ENCODE data around the gene IL20.

DNA sequence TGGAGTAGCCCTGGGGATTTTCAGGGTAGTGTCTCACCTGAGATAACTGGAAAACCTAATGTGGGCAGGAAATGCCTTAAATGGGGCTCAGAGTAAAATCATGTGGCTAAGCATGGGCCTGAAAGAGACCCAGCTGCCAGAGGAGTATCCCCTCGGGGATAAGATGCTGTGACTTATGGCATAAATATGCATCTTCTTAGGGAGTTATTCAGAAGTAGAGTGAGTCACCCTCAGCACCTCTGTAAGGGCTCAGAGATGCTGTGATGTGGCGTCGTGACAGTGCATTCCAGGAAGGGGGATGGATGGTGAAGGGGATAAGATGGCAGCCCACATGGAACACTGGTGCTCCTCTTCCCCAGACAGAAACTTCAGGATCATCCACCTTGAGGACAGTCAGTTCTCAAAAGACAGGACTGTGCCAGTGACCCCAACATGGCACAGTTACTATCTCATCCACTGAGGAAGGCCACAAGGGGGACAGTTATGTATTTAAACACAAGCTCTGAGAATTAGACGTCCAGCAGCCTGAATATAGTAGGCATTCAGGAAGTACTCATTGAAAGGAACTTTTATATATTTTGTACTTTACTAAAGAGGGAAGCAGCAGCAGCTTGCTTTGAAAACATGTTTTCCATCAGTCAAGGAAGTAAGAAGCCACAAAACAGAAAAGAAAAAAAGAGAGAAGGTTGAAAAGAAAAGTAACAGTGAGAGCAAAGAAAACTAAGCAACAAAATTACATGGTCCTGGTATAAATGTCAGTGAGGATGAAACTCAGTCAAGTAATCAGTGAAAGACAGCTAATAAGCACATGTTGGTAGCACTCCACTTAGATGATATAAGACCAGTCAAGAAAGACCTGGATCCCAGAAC lies 40.1 kb downstream of the IL20 start:
- TF ChIP-seq, protein P1, sequence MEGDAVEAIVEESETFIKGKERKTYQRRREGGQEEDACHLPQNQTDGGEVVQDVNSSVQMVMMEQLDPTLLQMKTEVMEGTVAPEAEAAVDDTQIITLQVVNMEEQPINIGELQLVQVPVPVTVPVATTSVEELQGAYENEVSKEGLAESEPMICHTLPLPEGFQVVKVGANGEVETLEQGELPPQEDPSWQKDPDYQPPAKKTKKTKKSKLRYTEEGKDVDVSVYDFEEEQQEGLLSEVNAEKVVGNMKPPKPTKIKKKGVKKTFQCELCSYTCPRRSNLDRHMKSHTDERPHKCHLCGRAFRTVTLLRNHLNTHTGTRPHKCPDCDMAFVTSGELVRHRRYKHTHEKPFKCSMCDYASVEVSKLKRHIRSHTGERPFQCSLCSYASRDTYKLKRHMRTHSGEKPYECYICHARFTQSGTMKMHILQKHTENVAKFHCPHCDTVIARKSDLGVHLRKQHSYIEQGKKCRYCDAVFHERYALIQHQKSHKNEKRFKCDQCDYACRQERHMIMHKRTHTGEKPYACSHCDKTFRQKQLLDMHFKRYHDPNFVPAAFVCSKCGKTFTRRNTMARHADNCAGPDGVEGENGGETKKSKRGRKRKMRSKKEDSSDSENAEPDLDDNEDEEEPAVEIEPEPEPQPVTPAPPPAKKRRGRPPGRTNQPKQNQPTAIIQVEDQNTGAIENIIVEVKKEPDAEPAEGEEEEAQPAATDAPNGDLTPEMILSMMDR (conservative IDR thresholded peaks at IDR 0.05; ENCODE audit: low read length), result no peak
- TF ChIP-seq EZH2phosphoT487 (IDR thresholded peaks at IDR 0.05; ENCODE audit: borderline replicate concordance, low read depth, low read length), result no peak

Data from OCI-LY7 (cell line).